Measurements from ENCODE around the gene CETP.

- no peak for TF ChIP-seq CTCF (IDR thresholded peaks at IDR 0.05)
- TF ChIP-seq POLR2A (IDR thresholded peaks at IDR 0.05), result no peak
These were observed 13.5 kb upstream of the CETP start for GRCh38 chr16:56948234-56948633.

Measured in adrenal gland (tissue), 5 donors.